Activated naive CD4-positive, alpha-beta T cell treated with Interleukin-2 at 50 U/mL for 16 hours (primary cell): Measurements from ENCODE around the gene GPX2.
"Not testable (repeated sequence)": the region's sequence is repeated elsewhere in the genome, so short reads cannot be mapped to it uniquely, and the experiment has no call there.

Experiments
- DNase-seq: peaks from one replicate; pipeline ENCODE4 v3.0.0-alpha.2; 2020

The GPX2 gene

DNA sequence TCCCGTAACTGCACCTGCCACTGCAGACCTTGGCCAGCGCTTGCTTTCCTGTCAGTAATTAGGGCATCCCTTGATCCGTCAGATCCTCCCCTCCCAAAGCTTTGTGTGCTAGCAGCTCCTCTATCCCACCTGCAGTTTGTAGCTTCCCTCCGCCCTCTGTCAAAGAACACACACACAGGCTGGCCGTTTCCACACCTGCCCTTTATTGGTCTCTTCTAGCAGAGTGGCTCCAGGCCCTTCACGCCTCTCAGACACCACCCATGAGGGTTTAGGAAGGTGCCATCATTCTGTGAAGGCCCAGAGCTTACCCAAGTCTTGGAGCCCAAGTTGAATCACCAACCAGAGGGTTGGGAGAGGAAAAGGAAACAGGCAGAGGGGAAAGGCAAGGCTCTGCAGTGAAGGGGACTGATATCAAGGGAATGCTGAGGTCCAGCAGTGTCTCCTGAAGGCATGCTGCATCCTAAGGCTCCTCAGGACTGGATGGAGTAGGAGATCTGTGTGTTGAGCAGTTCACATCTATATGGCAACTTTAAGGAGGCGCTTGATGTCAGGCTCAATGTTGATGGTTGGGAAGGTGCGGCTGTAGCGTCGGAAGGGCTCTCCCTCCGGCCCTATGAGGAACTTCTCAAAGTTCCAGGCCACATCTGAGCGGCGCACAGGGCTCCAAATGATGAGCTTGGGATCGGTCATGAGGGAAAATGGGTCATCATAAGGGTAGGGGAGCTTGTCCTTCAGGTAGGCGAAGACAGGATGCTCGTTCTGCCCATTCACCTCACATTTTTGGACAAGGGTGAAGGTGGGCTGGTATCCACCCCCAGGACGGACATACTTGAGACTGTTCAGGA lies 3.4 kb downstream of the GPX2 start:
- no peak for DNase-seq

DNA sequence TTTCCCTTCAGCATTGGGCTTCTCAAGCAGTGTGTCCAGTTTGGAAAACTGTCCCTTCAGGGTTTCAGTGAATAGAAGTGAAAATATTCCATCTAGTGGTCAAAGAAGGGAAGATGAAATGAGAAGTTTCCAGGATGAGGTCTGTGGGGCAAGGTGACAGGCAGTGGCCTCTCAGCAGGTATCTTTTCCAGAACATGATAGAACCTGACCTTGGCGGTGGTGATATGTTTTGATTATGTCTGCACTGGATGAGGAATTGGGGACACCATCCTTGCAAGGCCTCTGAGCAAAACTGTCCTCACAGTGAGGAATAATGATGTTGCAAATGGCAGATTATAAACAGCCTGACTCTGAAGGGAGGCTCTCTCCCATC lies 4.7 kb downstream of the GPX2 start:
- DNase-seq, result no peak

DNA sequence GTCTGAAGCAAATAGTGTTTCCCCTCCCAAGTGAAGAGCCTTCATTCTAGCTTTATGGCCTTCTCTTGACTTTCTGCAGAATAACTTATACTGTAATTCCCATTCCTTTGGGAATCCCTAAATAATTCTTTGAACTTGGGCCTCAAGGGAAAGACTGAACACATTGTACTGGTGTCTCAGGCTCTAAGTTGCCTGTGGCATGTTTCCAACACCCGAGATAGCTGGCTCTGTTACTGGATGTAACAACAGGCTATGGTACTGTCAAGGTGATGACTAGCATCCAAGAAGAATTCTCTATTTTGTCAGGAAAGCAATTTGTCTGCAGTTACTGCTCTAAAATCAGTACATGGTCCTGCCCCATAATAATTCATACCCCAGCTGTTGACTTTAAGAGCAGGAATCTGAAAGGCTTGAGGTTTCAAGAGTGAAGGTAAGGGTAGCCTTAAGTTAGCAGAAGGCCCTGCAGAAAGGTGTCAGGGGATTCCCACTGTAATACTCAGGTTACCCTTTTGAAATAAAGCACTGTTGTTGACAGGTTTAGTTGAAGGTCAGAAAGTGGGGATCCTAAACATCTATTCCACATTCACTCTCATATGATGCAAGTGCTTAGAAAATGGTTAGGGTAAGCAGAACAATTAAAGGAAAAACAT lies 5.2 kb downstream of the GPX2 start:
- DNase-seq, result no peak

DNA sequence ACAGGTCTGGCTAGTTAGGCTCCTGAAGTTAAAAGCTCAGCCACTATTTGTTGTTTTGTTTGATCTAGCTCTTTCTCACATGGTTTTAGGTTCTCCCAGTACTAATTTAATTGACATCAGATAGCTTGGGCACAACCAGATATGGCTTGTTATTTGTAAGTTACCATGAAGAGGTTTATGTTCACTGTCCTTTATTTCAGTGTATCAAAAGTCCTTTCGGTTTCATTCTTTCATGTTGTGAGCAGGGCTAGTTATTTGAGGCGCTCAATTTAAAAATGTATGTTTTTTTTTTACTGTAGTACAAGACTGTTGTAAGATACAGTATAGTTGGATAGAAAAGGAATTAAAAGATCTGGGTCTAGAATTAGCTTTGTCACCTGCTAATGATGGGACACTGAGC lies 7.0 kb downstream of the GPX2 start:
- no peak for DNase-seq

DNA sequence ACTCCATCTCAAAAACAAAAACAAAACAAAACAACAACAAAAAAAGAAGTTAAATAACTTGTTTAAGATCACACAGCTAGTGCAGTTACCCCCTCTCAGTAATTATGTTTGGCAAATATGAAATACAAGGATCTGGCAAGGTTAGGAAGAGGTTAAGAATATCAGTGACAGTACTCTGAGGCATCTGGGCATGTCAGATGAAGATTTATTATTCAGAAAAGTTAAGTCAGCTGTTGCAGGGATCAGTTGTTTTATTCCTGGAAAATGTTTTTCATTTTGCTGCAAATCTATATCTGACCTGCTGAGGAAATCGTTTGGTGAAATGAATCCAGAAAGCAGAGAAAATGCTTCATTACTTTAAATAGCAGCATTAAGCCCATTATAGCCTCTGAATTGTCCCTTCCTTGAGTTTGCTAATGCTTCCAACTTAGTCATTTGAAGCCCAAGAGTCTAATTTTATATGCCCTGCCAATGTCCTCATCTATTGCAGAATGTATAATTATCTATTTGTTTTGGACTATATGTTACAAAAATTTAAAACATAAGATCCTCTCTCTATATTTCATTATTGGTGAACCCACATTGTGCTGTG lies 8.1 kb downstream of the GPX2 start:
- no peak for DNase-seq

DNA sequence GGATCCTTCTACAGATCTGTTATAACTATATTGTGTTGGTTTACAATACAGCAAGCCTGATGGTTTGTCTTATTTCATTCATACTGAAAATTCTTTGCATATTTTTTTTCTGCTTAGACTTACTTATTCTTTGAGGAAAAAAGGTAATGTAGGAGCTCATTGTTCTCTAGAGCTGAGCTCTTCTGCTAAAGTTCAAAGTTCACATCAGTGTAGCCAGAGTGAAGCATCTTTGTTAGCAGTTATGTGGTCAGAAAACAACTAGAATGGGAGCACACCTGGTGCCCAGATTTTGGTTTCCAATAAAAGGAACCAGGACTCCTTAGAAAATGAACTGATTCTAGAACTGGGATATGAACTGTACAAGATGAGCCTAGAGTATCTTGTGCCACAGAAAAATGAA lies 10.3 kb downstream of the GPX2 start:
- no peak for DNase-seq

DNA sequence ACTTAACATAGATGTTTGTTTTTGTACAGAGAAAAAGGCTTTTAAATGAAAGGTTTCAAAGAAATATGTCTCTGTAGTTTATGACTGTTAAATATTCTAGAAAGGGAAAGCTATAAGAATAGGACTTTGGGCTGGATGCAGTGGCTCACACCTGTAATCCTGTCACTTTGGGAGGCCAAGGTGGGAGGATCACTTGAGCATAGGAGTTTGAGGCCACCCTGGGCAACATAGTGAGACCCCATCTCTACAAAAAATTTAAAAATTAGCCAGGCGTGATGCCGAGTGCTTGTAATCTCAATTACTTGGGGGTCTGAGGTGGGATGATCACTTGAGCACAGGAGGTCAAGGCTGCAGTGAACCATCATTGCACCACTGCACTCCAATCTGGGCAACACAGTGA lies 11.4 kb downstream of the GPX2 start:
- no peak for DNase-seq

DNA sequence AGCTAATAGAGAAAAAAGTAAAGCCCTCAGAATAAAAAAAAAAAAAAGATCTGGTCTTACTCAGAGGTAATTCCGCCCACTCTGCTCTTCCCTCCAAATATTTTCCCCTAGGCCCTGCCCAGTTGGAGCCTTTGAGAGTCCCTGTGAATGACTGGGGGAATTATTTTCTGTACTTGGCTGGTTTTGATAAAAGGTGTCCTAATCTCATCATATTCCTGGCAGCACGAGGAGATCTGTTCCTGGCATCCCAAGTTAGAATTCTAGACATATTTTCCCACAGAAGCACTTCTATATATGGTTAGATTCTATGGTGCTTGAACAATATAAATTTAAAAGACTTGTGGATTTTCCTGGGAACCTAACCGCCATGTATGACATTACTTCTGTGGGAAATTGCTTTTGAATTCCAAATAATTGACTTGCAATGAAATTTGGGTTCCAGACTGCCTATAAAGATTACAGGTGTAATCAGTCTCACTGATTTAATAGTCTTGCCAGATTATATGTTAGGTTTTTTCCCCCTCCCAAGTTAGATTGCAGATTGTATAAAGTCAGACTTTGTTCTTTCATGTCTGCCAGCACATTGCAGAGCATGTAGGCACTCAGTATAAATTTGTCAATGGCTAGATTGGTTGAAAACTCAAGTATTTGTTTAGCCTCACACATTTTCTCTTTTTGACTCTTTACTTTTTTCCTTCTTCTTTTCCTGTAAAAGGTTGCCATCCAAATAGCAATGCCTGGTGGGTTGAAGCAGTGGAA lies 12.3 kb downstream of the GPX2 start:
- no peak for DNase-seq

DNA sequence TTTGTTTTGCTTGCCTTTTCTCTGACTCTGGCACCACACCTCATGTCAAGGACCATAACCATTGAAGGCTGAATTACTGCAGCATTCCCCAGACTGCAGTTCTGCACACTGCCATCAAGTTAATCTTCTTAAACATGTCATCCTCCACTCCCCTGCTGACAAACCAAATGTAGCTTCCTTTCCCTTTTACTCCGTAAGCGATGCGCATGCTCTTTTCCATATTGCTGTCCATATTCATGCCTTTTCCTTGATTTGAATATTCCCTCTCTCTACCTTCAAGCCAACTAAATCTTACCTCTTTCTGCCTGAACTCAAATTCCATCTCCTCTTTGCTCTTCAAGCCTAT lies 13.6 kb downstream of the GPX2 start:
- DNase-seq, result no peak

DNA sequence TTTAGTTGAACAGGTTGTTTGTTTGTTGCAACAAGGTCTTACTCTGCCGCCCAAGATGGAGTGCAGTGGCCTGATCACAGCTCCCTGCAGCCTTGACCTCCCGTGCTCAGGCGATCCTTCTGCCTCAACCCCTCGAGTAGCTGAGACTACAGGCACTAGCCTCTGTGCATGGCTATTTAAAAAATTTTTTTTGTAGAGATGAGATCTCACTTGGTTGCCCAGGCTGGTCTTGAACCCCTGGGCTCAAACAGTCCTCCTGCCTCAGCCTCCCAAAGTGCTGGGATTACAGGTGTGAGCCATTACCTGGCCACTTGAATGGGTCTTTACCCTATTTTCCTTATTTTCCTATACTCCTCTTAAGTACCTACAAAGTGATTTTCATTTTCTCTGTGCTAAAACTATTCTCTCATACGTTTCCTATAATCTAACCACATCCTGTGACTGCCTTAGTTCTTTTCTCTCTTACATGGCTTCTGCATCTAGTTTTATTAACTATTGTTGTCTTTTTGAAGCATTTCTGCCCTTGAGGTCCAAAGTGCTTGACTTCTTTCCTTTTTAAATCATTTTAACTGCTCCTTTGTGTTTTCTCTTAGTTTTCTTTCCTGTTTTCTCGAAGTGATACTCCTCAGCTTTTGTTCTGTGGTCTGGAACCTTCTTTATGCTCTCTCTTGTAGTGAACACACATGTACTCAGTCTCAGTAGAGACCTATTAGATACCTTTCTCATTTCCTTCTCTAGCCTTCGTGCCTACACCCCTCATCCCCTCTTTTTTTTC lies 14.1 kb downstream of the GPX2 start:
- no peak for DNase-seq

DNA sequence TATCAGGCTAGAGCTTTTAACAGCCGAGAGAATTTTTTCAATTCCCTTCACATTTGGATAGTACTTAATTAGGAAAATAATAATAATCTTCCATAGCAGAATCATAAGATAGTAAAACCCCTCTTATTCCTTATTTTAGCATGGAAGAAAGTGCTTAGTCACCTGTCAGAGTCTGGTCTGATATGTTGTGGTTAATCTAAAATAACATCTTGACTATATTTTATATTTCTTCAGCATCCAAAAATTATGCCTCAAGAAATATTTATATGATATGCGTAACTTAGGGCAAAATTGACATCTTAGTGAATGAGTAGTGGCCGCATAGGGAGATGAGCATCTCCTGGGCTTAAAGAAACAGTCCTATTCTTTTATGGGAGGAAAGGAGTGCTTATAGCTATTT lies 15.5 kb downstream of the GPX2 start:
- no peak for DNase-seq

DNA sequence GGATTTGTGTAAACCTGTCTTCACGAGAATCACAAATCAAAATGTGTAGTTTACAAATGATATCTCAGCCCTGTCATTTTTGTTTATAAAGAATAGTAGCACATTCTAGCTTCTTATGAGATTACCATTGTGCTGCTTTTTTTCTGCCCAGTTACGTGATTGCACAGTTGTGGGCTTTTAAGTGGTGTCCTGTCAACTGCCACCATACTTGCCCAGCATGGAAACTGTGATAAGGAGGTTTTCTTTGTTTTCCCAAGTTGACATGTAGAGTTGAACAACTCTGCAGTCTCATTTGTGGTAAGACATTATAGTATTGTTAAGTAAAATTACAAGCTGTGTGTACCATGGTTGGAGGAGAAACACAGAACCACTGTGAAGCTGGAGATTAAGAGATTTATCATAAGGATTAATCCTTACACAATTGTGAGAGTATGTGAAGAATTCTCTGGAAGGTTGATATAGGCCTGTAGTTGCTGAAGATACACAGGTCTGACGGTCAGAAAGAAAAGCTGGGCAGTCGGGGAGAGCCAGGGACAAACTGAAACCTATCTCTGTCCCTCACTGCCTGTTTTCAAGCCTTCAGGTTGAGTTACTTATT lies 16.0 kb downstream of the GPX2 start:
- DNase-seq, result no peak

DNA sequence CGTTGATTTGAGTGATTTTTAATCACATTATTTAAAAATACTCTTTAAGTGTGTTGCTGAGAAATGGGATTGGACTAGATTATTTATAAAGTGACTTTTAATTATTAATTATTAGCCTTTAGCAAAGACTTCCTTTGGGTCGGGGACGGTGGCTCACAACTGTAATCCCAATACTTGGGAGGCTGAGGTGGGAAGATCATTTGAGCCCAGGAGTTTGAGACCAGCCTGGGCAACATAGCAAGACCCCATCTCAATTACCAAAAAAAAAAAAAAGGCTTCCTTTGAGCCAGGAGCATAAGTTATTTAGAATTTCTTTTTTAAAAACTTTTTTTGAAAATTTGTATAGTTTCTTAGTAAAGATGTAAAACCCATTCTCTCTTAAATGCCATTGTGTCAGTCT lies 19.5 kb downstream of the GPX2 start:
- DNase-seq, result no peak

DNA sequence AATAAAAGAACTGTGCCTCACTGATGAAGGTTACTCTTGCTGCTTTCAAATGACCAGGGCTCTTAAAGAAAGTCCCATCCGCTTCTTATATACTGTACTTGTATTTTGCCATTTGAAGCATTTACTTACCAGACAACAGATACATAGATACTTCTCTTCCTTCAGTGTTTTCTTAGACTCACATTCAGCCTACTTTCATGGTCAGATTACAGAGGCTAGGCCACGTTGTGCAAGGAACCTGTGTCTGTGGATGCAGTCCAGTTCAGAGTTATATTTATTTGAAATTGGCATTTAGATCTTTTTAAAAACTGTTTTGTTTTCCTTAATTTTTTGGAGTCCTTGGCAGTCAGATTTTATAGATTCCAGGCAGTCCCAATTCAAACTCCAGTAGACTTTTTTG lies 22.1 kb downstream of the GPX2 start:
- no peak for DNase-seq

DNA sequence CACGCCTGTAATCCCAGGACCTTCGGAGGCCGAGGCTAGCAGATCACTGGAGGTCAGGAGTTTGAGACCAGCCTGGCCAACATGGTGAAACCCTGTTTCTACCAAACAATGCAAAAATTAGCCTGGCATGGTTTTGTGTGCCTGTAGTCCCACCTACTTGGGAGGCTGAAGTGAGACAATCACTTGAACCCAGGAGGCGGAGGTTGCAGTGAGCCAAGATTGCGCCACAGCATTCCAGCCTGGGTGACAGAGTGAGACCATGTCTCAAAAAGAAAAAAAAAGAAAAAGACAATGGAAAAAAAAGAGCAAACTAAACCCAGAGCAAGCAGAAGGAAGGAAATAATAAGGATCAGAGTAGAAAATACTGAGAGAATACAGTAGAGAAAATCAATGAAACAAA lies 22.9 kb downstream of the GPX2 start:
- DNase-seq, result no peak

DNA sequence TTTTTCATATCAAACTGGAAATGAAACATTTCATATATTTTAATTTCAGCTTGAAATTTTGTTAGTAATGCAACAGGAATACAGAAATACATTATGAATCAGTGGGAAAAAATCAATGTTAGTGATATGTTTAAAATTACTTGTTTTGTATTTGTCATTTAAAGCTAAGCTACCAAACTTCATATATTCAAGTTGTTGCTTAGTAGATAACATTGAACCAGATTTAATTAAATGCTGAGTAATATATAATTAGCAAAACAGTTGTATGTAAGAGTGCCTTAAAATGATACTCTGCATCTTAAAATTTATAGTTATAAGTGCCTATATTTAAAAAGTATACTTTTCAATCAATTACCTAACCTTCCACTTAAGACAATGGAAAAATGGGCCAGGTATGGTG lies 23.3 kb downstream of the GPX2 start:
- no peak for DNase-seq

DNA sequence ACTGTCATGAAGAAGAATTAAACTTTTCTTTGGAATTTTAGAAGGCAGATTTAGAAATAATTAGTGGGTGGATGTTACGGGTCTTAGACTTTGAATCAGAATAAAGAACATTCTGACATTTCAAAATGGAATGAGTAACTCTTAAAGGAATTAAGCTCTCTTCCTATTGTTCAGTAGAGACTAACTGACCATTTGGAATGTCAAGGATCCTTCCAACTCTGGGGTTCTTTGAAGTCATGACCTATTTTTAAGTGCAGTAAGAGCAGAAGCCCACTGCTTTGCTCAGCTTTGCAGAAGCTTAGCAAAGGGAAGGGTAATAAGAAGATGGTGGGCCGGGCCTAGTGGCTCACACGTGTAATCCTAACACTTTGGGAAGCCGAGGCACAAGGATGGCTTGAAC lies 24.3 kb downstream of the GPX2 start:
- DNase-seq, result no peak

DNA sequence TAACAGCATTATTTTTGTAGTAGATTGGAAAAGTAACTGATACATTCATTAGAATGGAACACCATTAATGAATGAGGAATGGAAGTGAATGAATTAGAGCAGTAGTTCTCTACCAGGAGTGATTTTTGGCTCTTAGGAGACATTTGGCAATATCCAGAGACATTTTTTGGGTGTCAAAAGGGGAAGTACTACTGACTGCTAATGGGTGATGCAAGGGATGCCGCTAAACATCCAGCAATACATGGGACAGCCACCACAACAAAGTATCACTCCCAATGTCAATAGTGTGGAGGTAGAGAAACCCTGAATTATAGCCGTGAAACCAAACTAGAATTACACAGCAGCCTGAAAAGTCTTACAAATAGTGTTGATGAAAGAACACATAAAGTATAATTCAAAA lies 26.7 kb downstream of the GPX2 start:
- DNase-seq, result no peak

DNA sequence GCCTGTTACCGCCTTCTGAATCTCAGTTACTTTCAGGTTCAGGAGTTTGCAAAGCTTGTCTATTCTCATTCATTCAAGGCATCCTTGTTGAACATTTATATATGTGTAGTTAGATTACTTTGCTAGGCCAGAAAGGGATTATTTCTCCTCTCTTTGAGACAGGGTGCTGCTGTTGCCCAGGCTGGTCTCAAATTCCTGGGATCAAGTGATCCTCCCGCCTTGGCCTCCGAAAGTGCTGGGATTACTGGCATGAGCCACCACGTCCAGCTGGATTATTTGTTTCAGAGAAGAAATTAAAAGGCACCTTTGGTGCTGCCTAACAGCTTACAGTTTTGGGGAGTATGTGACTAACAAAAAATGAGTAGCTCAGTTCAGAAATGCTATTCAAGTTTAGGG lies 27.5 kb downstream of the GPX2 start:
- no peak for DNase-seq

DNA sequence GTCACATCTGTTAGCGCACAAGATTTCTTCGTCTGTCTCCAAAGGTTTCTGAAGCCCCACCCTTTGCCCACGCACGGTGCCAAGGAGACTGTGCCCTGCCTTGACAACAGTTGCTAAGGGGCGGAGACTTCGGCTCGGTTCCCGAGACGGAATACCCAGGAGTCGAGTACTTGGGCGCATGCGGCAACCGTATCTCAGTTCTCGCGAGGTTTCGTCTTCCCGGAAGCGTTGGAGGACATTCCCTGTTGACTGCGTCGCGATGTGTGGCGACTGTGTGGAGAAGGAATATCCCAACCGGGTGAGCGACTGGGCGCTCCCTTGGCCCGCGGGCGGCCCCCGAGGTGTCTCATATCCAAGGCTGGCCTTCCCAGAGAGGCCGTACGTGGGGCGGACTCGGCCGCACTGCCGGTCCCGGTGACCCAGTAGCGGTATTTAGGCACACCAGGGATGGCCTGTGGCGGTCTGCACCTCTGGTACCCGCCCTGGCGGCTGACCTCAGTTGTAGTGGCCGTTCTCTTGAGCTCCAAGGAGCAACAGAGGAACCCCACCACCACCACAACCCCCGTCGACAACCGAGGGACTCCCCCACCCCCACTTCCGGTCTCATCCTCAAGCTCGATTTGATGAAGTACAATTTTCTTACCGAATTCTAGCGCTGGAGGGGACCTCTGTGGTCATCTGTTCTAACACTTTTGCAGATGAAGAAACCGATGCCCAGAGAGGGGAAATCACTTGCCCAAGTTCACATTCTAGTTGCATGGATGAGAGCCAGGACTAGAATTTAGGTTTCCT lies 28.1 kb downstream of the GPX2 start, which contains the start of gene CHURC1:
TSS of gene CHURC1 (plus strand) at position 219 of the 792 bp plus-strand sequence. CDS start at position 260, 41 bp downstream.
- peak; percentile 97 for DNase-seq

DNA sequence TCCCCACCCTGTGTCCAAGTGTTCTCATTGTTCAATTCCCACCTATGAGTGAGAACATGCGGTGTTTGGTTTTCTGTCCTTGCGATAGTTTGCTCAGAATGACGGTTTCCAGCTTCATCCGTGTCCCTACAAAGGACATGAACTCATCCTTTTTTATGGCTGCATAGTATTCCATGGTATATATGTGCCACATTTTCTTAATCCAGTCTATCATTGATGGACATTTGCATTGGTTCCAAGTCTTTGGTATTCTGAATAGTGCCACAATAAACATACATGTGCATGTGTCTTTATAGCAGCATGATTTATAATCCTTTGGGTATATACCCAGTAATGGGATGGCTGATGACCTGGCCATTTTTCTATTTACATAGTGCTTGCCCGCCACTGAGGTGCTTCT lies 29.1 kb downstream of the GPX2 start:
- not testable (repeated sequence) for DNase-seq

DNA sequence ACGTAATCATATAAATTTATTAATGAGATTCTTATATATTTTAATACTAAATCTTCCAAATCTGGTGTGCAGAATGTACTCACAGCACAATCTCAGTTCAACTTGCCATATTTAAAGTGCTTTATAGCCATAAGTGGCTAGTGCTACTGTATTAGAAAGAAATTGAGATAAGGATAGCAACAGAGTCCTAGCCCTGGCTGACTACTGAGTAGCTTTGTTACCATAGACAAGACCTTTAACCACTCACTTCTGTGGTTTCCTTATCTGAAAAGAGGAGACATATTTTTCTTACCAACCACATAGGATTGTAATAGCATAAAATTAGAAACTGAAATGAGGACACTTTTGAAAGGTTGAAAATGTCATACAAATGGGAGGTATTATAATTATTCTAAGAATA lies 30.3 kb downstream of the GPX2 start:
- DNase-seq, result no peak
